ENCODE measurements around the gene SLC18A3.

GRCh38 chr10:49593564-49593875 lies 16.6 kb upstream of the SLC18A3 start:
- TF ChIP-seq CTCF (IDR thresholded peaks at IDR 0.05; ENCODE audit: insufficient read depth, low read length): no peak
- no peak for TF ChIP-seq REST (IDR thresholded peaks at IDR 0.05; ENCODE audit: insufficient replicate concordance, low read depth)
- no peak for TF ChIP-seq POLR2AphosphoS5 (IDR thresholded peaks at IDR 0.05; ENCODE audit: low read depth)
- no peak for TF ChIP-seq GABPA (IDR thresholded peaks at IDR 0.05; ENCODE audit: low read depth)
- no peak for TF ChIP-seq SPI1 (IDR thresholded peaks at IDR 0.05; ENCODE audit: borderline replicate concordance, low read depth)

All from HL-60 (cell line).